K562 (cell line): ENCODE measurements around the gene C21orf58. TPM values are rescaled to one million over a fixed set of nuclear protein-coding genes. Genes with fewer than 3 reads are reported as not detected.
A peak's percentile ranks its signal among the peaks of the same experiment; 100 is the strongest.

Source experiments
- ARID2 ChIP-seq: fragments of 450-650 bp; IDR thresholded peaks from 2 replicates; pipeline ENCODE4 v1.6.1; 2017; ENCODE audit warnings: antibody characterized with exemption, mild to moderate bottlenecking
- ATF7 ChIP-seq: fragments of 450-650 bp; IDR thresholded peaks from 2 replicates; pipeline ENCODE4 v1.7.1; 2014; ENCODE audit warnings: mild to moderate bottlenecking, moderate library complexity
- FOXJ2 ChIP-seq: fragments of 200-800 bp; sonication (Bioruptor generic); IDR thresholded peaks from 2 replicates; pipeline ENCODE4 v1.6.1; 2016; ENCODE audit warnings: missing genetic modification characterization, missing compliant biosample characterization
- HLTF ChIP-seq: fragments of 450-650 bp; IDR thresholded peaks from 2 replicates; pipeline ENCODE4 v1.6.1; 2016
- KLF10 ChIP-seq: fragments of 250-450 bp; sonication (Bioruptor Pico); IDR thresholded peaks from 2 replicates; pipeline ENCODE4 v1.6.1; 2021; ENCODE audit warnings: matching md5 sums
- RNF2 ChIP-seq: sonication (generic); IDR thresholded peaks from 2 replicates; pipeline ENCODE4 v1.6.1; 2016
- SIRT6 ChIP-seq: IDR thresholded peaks from one replicate; pipeline ENCODE4 v1.6.1; 2012; ENCODE audit warnings: low read depth, mild to moderate bottlenecking, control low read depth, inconsistent platforms, low read length, moderate library complexity
- SMC3 ChIP-seq: conservative IDR thresholded peaks from 2 replicates; pipeline ENCODE4 v1.6.1; 2011; ENCODE audit warnings: low read depth, low read length, improper control_type of control experiment; ENCODE audit not compliant: insufficient read depth
- SRSF3 ChIP-seq: fragments of 200-400 bp; formaldehyde crosslinking; IDR thresholded peaks from 2 replicates; pipeline ENCODE4 v1.6.1; 2016; ENCODE audit warnings: mild to moderate bottlenecking, low read length, moderate library complexity; ENCODE audit not compliant: insufficient read depth
- ZNF586 ChIP-seq: fragments of 450-650 bp; formaldehyde crosslinking; conservative IDR thresholded peaks from 2 replicates; pipeline ENCODE4 v1.4.0; 2020; ENCODE audit warnings: mild to moderate bottlenecking, moderate library complexity
- polyA plus RNA-seq, 8 experiments: library from polyadenylated mRNA; depleted of rRNA in 4 of 8; stranded (reverse) in 5 of 8; unstranded in 3 of 8; fragments of >200 nt; fragmentation: Nextera tagmentation in 2 of 8; fragmentation: Illumina TruSeq in 1 of 8; extraction: Ambion mirVana in 2 of 8; extraction: Trizol in 1 of 8; gene quantifications; 2 replicates each; pipeline versions ENCODE4 v1.2.1 to v1.2.3, GENCODE V29; 2011 to 2014; ENCODE audit warnings: inconsistent platforms in 1 of 8, missing spikeins in 1 of 8
- total RNA-seq, 7 experiments: library from RNA; depleted of rRNA in 6 of 7; stranded (reverse); fragments of >200 nt in 6 of 7; fragmentation: Illumina TruSeq in 2 of 7; extraction: Trizol in 2 of 7; gene quantifications; 2 replicates each; pipeline versions ENCODE4 v1.2.1 to v1.2.3, GENCODE V29; 2011 to 2021; ENCODE audit warnings: low replicate concordance in 1 of 7
- TF ChIP-seq, protein P1 (sequence below): sonication (generic); formaldehyde crosslinking; IDR thresholded peaks from 2 replicates; pipeline ENCODE4 v1.8.0; 2022; ENCODE audit warnings: mild to moderate bottlenecking, missing genetic modification reagents
- TF ChIP-seq, protein P2 (sequence below): sonication (generic); formaldehyde crosslinking; IDR thresholded peaks from 2 replicates; pipeline ENCODE4 v1.8.0; 2022; ENCODE audit warnings: mild to moderate bottlenecking, low read depth, missing genetic modification reagents
- TF ChIP-seq, protein P3 (sequence below), 2 experiments: fragments of 150-350 bp in 1 of 2; IDR thresholded peaks; 2 replicates each; pipeline ENCODE4 v1.6.1; 2012 to 2016; ENCODE audit warnings: low read depth in 2 of 2, low read length in 2 of 2, mild to moderate bottlenecking in 1 of 2, moderate library complexity in 1 of 2
- TF ChIP-seq, protein P4 (sequence below): fragments of 250-450 bp; sonication (Bioruptor Pico); IDR thresholded peaks from 2 replicates; pipeline ENCODE4 v1.4.0; 2020; ENCODE audit warnings: mild to moderate bottlenecking, moderate library complexity, borderline replicate concordance
- TF ChIP-seq, protein P5 (sequence below): sonication (generic); formaldehyde crosslinking; IDR thresholded peaks from 2 replicates; pipeline ENCODE4 v1.9.0; 2022; ENCODE audit warnings: mild to moderate bottlenecking, missing genetic modification reagents
- TF ChIP-seq, protein P6 (sequence below): fragments of 250-450 bp; sonication (Bioruptor Pico); IDR thresholded peaks from 2 replicates; pipeline ENCODE4 v1.8.0; 2021; ENCODE audit warnings: moderate library complexity, mild to moderate bottlenecking, inconsistent platforms
- TF ChIP-seq, protein P7 (sequence below), 2 experiments: fragments of 450-650 bp; conservative IDR thresholded peaks; 2 replicates each; pipeline ENCODE4 v1.6.1; 2017; ENCODE audit warnings: mild to moderate bottlenecking in 2 of 2, moderate library complexity in 2 of 2

C21orf58 gene
- total and polyA plus RNA-seq, 9 of the 15 experiments (the other 6 are each of a cell fraction or from before 2014, with no cell fraction given), result 1.2 to 30.5 (median 12.4) TPM

DNA sequence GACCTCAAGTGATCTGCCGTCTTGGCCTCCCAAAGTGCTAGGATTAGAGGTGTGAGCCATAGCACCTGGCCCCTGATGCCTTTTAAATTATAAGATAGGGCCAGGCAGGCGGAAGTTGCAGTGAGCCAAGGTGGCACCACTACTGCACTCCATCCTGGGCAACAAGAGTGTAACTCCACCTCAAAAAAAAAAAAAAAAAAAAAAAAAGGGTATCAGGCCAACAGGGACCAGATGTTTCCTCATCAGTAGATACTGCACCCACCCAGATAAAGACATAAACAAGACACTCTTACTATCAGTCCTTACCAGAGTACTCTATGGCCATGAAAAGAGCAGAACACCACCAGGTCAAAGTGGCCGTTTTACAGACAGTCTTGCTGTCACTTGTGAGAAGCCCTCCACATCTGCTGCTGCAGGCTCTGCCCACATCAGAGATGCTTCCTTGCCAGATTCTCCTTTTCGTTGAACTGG is 3.3 kb downstream of the C21orf58 start (continued):
- TF ChIP-seq, protein P1, sequence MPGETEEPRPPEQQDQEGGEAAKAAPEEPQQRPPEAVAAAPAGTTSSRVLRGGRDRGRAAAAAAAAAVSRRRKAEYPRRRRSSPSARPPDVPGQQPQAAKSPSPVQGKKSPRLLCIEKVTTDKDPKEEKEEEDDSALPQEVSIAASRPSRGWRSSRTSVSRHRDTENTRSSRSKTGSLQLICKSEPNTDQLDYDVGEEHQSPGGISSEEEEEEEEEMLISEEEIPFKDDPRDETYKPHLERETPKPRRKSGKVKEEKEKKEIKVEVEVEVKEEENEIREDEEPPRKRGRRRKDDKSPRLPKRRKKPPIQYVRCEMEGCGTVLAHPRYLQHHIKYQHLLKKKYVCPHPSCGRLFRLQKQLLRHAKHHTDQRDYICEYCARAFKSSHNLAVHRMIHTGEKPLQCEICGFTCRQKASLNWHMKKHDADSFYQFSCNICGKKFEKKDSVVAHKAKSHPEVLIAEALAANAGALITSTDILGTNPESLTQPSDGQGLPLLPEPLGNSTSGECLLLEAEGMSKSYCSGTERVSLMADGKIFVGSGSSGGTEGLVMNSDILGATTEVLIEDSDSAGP (CRISPR knock-in tag), result no peak
- peak; percentile 89; the same call in 1 of the 2 replicates for TF ChIP-seq RNF2
- TF ChIP-seq, protein P2, sequence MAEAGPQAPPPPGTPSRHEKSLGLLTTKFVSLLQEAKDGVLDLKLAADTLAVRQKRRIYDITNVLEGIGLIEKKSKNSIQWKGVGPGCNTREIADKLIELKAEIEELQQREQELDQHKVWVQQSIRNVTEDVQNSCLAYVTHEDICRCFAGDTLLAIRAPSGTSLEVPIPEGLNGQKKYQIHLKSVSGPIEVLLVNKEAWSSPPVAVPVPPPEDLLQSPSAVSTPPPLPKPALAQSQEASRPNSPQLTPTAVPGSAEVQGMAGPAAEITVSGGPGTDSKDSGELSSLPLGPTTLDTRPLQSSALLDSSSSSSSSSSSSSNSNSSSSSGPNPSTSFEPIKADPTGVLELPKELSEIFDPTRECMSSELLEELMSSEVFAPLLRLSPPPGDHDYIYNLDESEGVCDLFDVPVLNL (CRISPR knock-in tag), result no peak
- TF ChIP-seq, protein P3, sequence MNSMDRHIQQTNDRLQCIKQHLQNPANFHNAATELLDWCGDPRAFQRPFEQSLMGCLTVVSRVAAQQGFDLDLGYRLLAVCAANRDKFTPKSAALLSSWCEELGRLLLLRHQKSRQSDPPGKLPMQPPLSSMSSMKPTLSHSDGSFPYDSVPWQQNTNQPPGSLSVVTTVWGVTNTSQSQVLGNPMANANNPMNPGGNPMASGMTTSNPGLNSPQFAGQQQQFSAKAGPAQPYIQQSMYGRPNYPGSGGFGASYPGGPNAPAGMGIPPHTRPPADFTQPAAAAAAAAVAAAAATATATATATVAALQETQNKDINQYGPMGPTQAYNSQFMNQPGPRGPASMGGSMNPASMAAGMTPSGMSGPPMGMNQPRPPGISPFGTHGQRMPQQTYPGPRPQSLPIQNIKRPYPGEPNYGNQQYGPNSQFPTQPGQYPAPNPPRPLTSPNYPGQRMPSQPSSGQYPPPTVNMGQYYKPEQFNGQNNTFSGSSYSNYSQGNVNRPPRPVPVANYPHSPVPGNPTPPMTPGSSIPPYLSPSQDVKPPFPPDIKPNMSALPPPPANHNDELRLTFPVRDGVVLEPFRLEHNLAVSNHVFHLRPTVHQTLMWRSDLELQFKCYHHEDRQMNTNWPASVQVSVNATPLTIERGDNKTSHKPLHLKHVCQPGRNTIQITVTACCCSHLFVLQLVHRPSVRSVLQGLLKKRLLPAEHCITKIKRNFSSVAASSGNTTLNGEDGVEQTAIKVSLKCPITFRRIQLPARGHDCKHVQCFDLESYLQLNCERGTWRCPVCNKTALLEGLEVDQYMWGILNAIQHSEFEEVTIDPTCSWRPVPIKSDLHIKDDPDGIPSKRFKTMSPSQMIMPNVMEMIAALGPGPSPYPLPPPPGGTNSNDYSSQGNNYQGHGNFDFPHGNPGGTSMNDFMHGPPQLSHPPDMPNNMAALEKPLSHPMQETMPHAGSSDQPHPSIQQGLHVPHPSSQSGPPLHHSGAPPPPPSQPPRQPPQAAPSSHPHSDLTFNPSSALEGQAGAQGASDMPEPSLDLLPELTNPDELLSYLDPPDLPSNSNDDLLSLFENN (IDR thresholded peaks at IDR 0.05; ENCODE audit: low read depth in 2 of 2, low read length in 2 of 2), result peak in 1 of 2 experiments; percentile 99; a peak in 2 of 4 replicates
- no peak for TF ChIP-seq SMC3
- TF ChIP-seq, protein P4, sequence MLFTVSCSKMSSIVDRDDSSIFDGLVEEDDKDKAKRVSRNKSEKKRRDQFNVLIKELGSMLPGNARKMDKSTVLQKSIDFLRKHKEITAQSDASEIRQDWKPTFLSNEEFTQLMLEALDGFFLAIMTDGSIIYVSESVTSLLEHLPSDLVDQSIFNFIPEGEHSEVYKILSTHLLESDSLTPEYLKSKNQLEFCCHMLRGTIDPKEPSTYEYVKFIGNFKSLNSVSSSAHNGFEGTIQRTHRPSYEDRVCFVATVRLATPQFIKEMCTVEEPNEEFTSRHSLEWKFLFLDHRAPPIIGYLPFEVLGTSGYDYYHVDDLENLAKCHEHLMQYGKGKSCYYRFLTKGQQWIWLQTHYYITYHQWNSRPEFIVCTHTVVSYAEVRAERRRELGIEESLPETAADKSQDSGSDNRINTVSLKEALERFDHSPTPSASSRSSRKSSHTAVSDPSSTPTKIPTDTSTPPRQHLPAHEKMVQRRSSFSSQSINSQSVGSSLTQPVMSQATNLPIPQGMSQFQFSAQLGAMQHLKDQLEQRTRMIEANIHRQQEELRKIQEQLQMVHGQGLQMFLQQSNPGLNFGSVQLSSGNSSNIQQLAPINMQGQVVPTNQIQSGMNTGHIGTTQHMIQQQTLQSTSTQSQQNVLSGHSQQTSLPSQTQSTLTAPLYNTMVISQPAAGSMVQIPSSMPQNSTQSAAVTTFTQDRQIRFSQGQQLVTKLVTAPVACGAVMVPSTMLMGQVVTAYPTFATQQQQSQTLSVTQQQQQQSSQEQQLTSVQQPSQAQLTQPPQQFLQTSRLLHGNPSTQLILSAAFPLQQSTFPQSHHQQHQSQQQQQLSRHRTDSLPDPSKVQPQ (CRISPR knock-in tag), result no peak
- peak; percentile 95 for TF ChIP-seq FOXJ2
- TF ChIP-seq KLF10, result no peak
- peak; percentile 98 for TF ChIP-seq HLTF
- peak; percentile 77 for TF ChIP-seq ATF7
- TF ChIP-seq, protein P5, sequence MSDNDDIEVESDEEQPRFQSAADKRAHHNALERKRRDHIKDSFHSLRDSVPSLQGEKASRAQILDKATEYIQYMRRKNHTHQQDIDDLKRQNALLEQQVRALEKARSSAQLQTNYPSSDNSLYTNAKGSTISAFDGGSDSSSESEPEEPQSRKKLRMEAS (CRISPR knock-in tag), result peak; percentile 45; the same call in 1 of the 2 replicates
- TF ChIP-seq ZNF586 (CRISPR knock-in tag), result no peak
- TF ChIP-seq ARID2, result no peak
- no peak for TF ChIP-seq SIRT6
- TF ChIP-seq, protein P6, sequence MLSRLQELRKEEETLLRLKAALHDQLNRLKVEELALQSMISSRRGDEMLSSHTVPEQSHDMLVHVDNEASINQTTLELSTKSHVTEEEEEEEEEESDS (CRISPR knock-in tag), result no peak
- TF ChIP-seq, protein P7, sequence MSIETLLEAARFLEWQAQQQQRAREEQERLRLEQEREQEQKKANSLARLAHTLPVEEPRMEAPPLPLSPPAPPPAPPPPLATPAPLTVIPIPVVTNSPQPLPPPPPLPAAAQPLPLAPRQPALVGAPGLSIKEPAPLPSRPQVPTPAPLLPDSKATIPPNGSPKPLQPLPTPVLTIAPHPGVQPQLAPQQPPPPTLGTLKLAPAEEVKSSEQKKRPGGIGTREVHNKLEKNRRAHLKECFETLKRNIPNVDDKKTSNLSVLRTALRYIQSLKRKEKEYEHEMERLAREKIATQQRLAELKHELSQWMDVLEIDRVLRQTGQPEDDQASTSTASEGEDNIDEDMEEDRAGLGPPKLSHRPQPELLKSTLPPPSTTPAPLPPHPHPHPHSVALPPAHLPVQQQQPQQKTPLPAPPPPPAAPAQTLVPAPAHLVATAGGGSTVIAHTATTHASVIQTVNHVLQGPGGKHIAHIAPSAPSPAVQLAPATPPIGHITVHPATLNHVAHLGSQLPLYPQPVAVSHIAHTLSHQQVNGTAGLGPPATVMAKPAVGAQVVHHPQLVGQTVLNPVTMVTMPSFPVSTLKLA (conservative IDR thresholded peaks at IDR 0.05), result peak; percentile 30 to 83; a peak in 3 of 4 replicates
- no peak for TF ChIP-seq SRSF3
